GM12878 (cell line): ENCODE measurements around the gene EHD1. TPM values are rescaled to one million over a fixed set of nuclear protein-coding genes. Genes with fewer than 3 reads are reported as not detected.

Experiments
- ATF2 ChIP-seq: IDR thresholded peaks from 2 replicates; pipeline ENCODE4 v1.6.1; 2012; ENCODE audit warnings: low read length, inconsistent platforms
- ATF7 ChIP-seq: fragments of 450-650 bp; IDR thresholded peaks from 2 replicates; pipeline ENCODE4 v1.6.1; 2016; ENCODE audit warnings: low read depth, mild to moderate bottlenecking
- BCL11A ChIP-seq: IDR thresholded peaks from 2 replicates; pipeline ENCODE4 v1.6.1; 2011; ENCODE audit warnings: low read depth, low read length
- BHLHE40 ChIP-seq, 2 experiments: fragments of 450-650 bp in 1 of 2; IDR thresholded peaks; 2 replicates each; pipeline ENCODE4 v1.6.1; 2011 to 2017; ENCODE audit warnings: low read depth in 2 of 2, borderline replicate concordance in 1 of 2, improper control_type of control experiment in 1 of 2, low read length in 1 of 2, mild to moderate bottlenecking in 1 of 2
- CBX3 ChIP-seq: fragments of 200-600 bp; sonication (generic); IDR thresholded peaks from 2 replicates; pipeline ENCODE4 v1.6.1; 2016; ENCODE audit warnings: low read depth, borderline replicate concordance
- EED ChIP-seq: sonication (generic); IDR thresholded peaks from 2 replicates; pipeline ENCODE4 v1.6.1; 2016; ENCODE audit warnings: antibody characterized with exemption, low read depth
- GATAD2B ChIP-seq: fragments of 450-650 bp; conservative IDR thresholded peaks from 2 replicates; pipeline ENCODE4 v1.6.1; 2017; ENCODE audit warnings: low read depth, mild to moderate bottlenecking, moderate library complexity
- IKZF1 ChIP-seq: fragments of 450-650 bp; conservative IDR thresholded peaks from 2 replicates; pipeline ENCODE4 v1.6.1; 2017; ENCODE audit warnings: antibody characterized with exemption, mild to moderate bottlenecking
- IRF4 ChIP-seq: IDR thresholded peaks from 2 replicates; pipeline ENCODE4 v1.6.1; 2011; ENCODE audit warnings: low read depth, low read length
- MEF2B ChIP-seq: fragments of 450-650 bp; IDR thresholded peaks from 2 replicates; pipeline ENCODE4 v1.6.1; 2018; ENCODE audit warnings: mild to moderate bottlenecking, moderate library complexity; ENCODE audit not compliant: partially characterized antibody, poor library complexity, severe bottlenecking
- MTA3 ChIP-seq: IDR thresholded peaks from 2 replicates; pipeline ENCODE4 v1.6.1; 2012; ENCODE audit warnings: low read length, inconsistent platforms, borderline replicate concordance
- NR2F1 ChIP-seq: fragments of 450-650 bp; conservative IDR thresholded peaks from 2 replicates; pipeline ENCODE4 v1.6.1; 2017; ENCODE audit warnings: mild to moderate bottlenecking
- POLR2AphosphoS5 ChIP-seq: IDR thresholded peaks from 2 replicates; pipeline ENCODE4 v1.6.1; 2011; ENCODE audit warnings: mild to moderate bottlenecking, low read length, inconsistent platforms
- RELB ChIP-seq: fragments of 450-650 bp; IDR thresholded peaks from 2 replicates; pipeline ENCODE4 v1.6.1; 2017; ENCODE audit warnings: low read depth, mild to moderate bottlenecking, moderate library complexity
- RUNX3 ChIP-seq: IDR thresholded peaks from 2 replicates; pipeline ENCODE4 v1.6.1; 2012; ENCODE audit warnings: low read length, inconsistent platforms
- SMAD1 ChIP-seq: fragments of 450-650 bp; IDR thresholded peaks from 2 replicates; pipeline ENCODE4 v1.6.1; 2018; ENCODE audit warnings: mild to moderate bottlenecking, low read depth; ENCODE audit not compliant: partially characterized antibody
- SMAD5 ChIP-seq: IDR thresholded peaks from 2 replicates; pipeline ENCODE4 v1.6.1; 2016; ENCODE audit warnings: antibody characterized with exemption, low read depth
- SPI1 ChIP-seq: IDR thresholded peaks from 2 replicates; pipeline ENCODE4 v1.6.1; 2011; ENCODE audit warnings: low read depth, mild to moderate bottlenecking, low read length, moderate library complexity, borderline replicate concordance; ENCODE audit not compliant: insufficient read depth
- STAT1 ChIP-seq: fragments of 450-650 bp; conservative IDR thresholded peaks from 2 replicates; pipeline ENCODE4 v1.6.1; 2014; ENCODE audit warnings: antibody characterized with exemption, mild to moderate bottlenecking
- polyA plus RNA-seq, 11 experiments: library from polyadenylated mRNA; depleted of rRNA in 4 of 11; unstranded in 6 of 11; stranded (reverse) in 5 of 11; fragments of >200 nt; fragmentation: Nextera tagmentation in 4 of 11; fragmentation: Illumina TruSeq in 1 of 11; extraction: Ambion mirVana in 4 of 11; extraction: Trizol in 1 of 11; gene quantifications; 1 replicate in 1 of 11; 2 replicates in 10 of 11; pipeline versions ENCODE4 v1.2.1 to v1.2.3, GENCODE V29; 2011 to 2016; ENCODE audit warnings: inconsistent platforms in 2 of 11, missing spikeins in 2 of 11, low read depth in 1 of 11
- total RNA-seq, 4 experiments: library from RNA; depleted of rRNA in 3 of 4; stranded (reverse); fragments of >200 nt in 3 of 4; fragmentation: Illumina TruSeq in 1 of 4; extraction: Trizol in 1 of 4; gene quantifications; 2 replicates each; pipeline versions ENCODE4 v1.2.1 to v1.2.3, GENCODE V29; 2013 to 2021

Gene EHD1
- total and polyA plus RNA-seq, 10 of the 15 experiments (the other 5 are each of a cell fraction or from before 2014, with no cell fraction given): 1.0 to 165 (median 66.5) TPM

GRCh38 chr11:64814712-64815187 lies 63.7 kb downstream of the EHD1 start (continued):
- TF ChIP-seq BCL11A: 0 out of 2 replicates have a peak, but pooled peaks have one; percentile 12
- TF ChIP-seq NR2F1: peak; percentile 83
- no peak for TF ChIP-seq CBX3
- peak; percentile 94 for TF ChIP-seq MEF2B
- TF ChIP-seq GATAD2B: peak; percentile 54
- TF ChIP-seq MTA3: peak; percentile 50; the same call in 1 of the 2 replicates
- peak; percentile 89; the same call in 1 of the 2 replicates for TF ChIP-seq IRF4
- TF ChIP-seq IKZF1: peak; percentile 67
- no peak for TF ChIP-seq SPI1
- TF ChIP-seq ATF7: 0 out of 2 replicates have a peak, but pooled peaks have one; percentile 23
- peak; percentile 46; the same call in 1 of the 2 replicates for TF ChIP-seq EED
- peak; percentile 82 for TF ChIP-seq RUNX3
- TF ChIP-seq SMAD1: no peak
- TF ChIP-seq RELB: peak; percentile 26; the same call in 1 of the 2 replicates
- no peak for TF ChIP-seq STAT1
- TF ChIP-seq ATF2: peak; percentile 31
- no peak for TF ChIP-seq SMAD5
- no peak for TF ChIP-seq POLR2AphosphoS5
- peak in 1 of 2 experiments; percentile 12; a peak in 2 of 4 replicates for TF ChIP-seq BHLHE40 (IDR thresholded peaks at IDR 0.05; ENCODE audit: borderline replicate concordance in 1 of 2, low read depth in 2 of 2, low read length in 1 of 2)
